GM10847 (cell line): ENCODE results near the gene OGG1.

Experiments used
- POLR2A ChIP-seq: IDR thresholded peaks from 2 replicates; pipeline ENCODE4 v1.6.1; 2011; ENCODE audit not compliant: insufficient read length; ENCODE audit errors: extremely low read depth

Gene OGG1

GRCh38 chr3:9749645-9750555 is at the start of gene OGG1:
OGG1 (plus strand) TSS chr3:9749952; CDS start chr3:9750287, 335 bp downstream.
- TF ChIP-seq POLR2A, result peak; percentile 80

- no peak for TF ChIP-seq POLR2A
Observed at GRCh38 chr3:9700536-9700935, 49.2 kb upstream of the OGG1 start.

- no peak for TF ChIP-seq POLR2A
Observed at GRCh38 chr3:9701006-9701405, 48.7 kb upstream of the OGG1 start.

- TF ChIP-seq POLR2A, result no peak
Observed at GRCh38 chr3:9701711-9702110, 48.0 kb upstream of the OGG1 start.

- TF ChIP-seq POLR2A, result no peak
Observed at GRCh38 chr3:9703240-9703639, 46.5 kb upstream of the OGG1 start.

GRCh38 chr3:9703736-9704346 is 45.9 kb upstream of the OGG1 start, which contains the start of gene CPNE9:
CPNE9 (plus strand) TSS chr3:9703833; CDS start chr3:9703997, 164 bp downstream.
- TF ChIP-seq POLR2A, result no peak

GRCh38 chr3:9704347-9705322 is 45.1 kb upstream of the OGG1 start:
- no peak for TF ChIP-seq POLR2A

- no peak for TF ChIP-seq POLR2A
Observed at GRCh38 chr3:9710174-9710739, 39.5 kb upstream of the OGG1 start.

- TF ChIP-seq POLR2A, result no peak
Observed at GRCh38 chr3:9712415-9712814, 37.3 kb upstream of the OGG1 start.

- TF ChIP-seq POLR2A, result no peak
Observed at GRCh38 chr3:9713142-9713541, 36.6 kb upstream of the OGG1 start.

GRCh38 chr3:9715136-9715535 is 34.6 kb upstream of the OGG1 start:
- TF ChIP-seq POLR2A, result no peak

- no peak for TF ChIP-seq POLR2A
Observed at GRCh38 chr3:9715764-9716437, 33.9 kb upstream of the OGG1 start.

- TF ChIP-seq POLR2A, result no peak
Observed at GRCh38 chr3:9716801-9717555, 32.8 kb upstream of the OGG1 start.

GRCh38 chr3:9717563-9717962 is 32.2 kb upstream of the OGG1 start:
- no peak for TF ChIP-seq POLR2A
